Tibial nerve (tissue), 4 donors: ENCODE results near the gene PPIH.

Source experiments
- CTCF ChIP-seq, 5 experiments: fragments of 200-600 bp in 3 of 5; fragments of 450-650 bp in 2 of 5; sonication (generic) in 3 of 5; IDR thresholded peaks; one replicate each; pipeline ENCODE4 v1.5.1; 2016 to 2019; ENCODE audit warnings: antibody characterized with exemption in 5 of 5, mild to moderate bottlenecking in 3 of 5, moderate library complexity in 2 of 5
- EP300 ChIP-seq, 2 donors: sonication (generic); formaldehyde crosslinking; IDR thresholded peaks; one replicate each; pipeline ENCODE4 v1.6.1; 2017; ENCODE audit warnings: antibody characterized with exemption in 2 of 2, mild to moderate bottlenecking in 1 of 2
- POLR2A ChIP-seq, 2 donors: fragments of 450-650 bp; IDR thresholded peaks; one replicate each; pipeline ENCODE4 v1.6.1; 2017; ENCODE audit warnings: antibody characterized with exemption in 2 of 2, mild to moderate bottlenecking in 2 of 2, moderate library complexity in 2 of 2

- TF ChIP-seq POLR2A (IDR thresholded peaks at IDR 0.05) (no peak), CTCF (IDR thresholded peaks at IDR 0.05) (no peak), EP300 (IDR thresholded peaks at IDR 0.05) (no peak)
These were observed 39.4 kb upstream of the PPIH start for GRCh38 chr1:42618866-42619265.
